ENCODE results near the gene DIAPH2. TPM values are rescaled to one million over a fixed set of nuclear protein-coding genes. Genes with fewer than 3 reads are reported as not detected.
"Not testable (repeated sequence)": the region's sequence is repeated elsewhere in the genome, so short reads cannot be mapped to it uniquely, and the experiment has no call there.

The DIAPH2 gene
- total RNA-seq, 4 donors from 2014 or later = 12.1 to 41.6 (median 29.1) TPM

GRCh38 chrX:97401154-97401553 lies 716.5 kb downstream of the DIAPH2 start:
- H3K4me3 ChIP-seq = no peak overlapping the region
- no peaks in the 10 kb centered on the region for H3K4me1 ChIP-seq
- no peak for ATAC-seq
- DNase-seq = no peak
- in situ Hi-C loops (cut with MboI; ENCODE audit: low sequenced_read_pairs in 4 of 4) = no loop called here
- H3K27me3 ChIP-seq = no peaks in the 10 kb centered on the region
- intact Hi-C loops (cut with DNase I; ENCODE audit: low total_unique reads) = no loop called here
- H3K27ac ChIP-seq = no peak overlapping the region
- no peaks in the 10 kb centered on the region for H3K36me3 ChIP-seq
- TF ChIP-seq CTCF (IDR thresholded peaks at IDR 0.05 in 4 of 5, conservative IDR thresholded peaks at IDR 0.05 in 1 of 5) = no peak
- no peak for TF ChIP-seq POLR2A (IDR thresholded peaks at IDR 0.05)
- no peaks in the 10 kb centered on the region for H3K9me3 ChIP-seq

GRCh38 chrX:97401586-97402136 lies 717.0 kb downstream of the DIAPH2 start:
- Histone ChIP-seq H3K27me3 (no peaks in the 10 kb centered on the region), H3K36me3 (no peaks in the 10 kb centered on the region), H3K4me3 (no peak overlapping the region), H3K4me1 (no peaks in the 10 kb centered on the region), H3K9me3 (no peaks in the 10 kb centered on the region), H3K27ac (no peak overlapping the region)
- in situ Hi-C loops (cut with MboI; ENCODE audit: low sequenced_read_pairs in 4 of 4) (no loop called here), intact Hi-C loops (cut with DNase I; ENCODE audit: low total_unique reads) (no loop called here)
- TF ChIP-seq POLR2A (IDR thresholded peaks at IDR 0.05) (no peak), CTCF (IDR thresholded peaks at IDR 0.05 in 4 of 5, conservative IDR thresholded peaks at IDR 0.05 in 1 of 5) (no peak)
- DNase-seq (no peak), ATAC-seq (no peak)

- intact Hi-C loops (cut with DNase I; ENCODE audit: low total_unique reads) (no loop called here), in situ Hi-C loops (cut with MboI; ENCODE audit: low sequenced_read_pairs in 4 of 4) (no loop called here)
- TF ChIP-seq CTCF (IDR thresholded peaks at IDR 0.05 in 4 of 5, conservative IDR thresholded peaks at IDR 0.05 in 1 of 5) (no peak), POLR2A (IDR thresholded peaks at IDR 0.05) (no peak)
- Histone ChIP-seq H3K4me3 (no peak overlapping the region), H3K4me1 (no peaks in the 10 kb centered on the region), H3K27me3 (no peaks in the 10 kb centered on the region), H3K9me3 (no peaks in the 10 kb centered on the region), H3K36me3 (no peaks in the 10 kb centered on the region), H3K27ac (no peak overlapping the region)
- ATAC-seq (no peak), DNase-seq (no peak)
Observed at GRCh38 chrX:97402333-97402732, 717.7 kb downstream of the DIAPH2 start.

GRCh38 chrX:97402903-97403302 lies 718.3 kb downstream of the DIAPH2 start:
- no peaks in the 10 kb centered on the region for H3K36me3 ChIP-seq
- H3K9me3 ChIP-seq = no peaks in the 10 kb centered on the region
- ATAC-seq = no peak
- H3K27ac ChIP-seq = no peak overlapping the region
- no peaks in the 10 kb centered on the region for H3K27me3 ChIP-seq
- no peaks in the 10 kb centered on the region for H3K4me1 ChIP-seq
- in situ Hi-C loops (cut with MboI; ENCODE audit: low sequenced_read_pairs in 4 of 4) = no loop called here
- no peak overlapping the region for H3K4me3 ChIP-seq
- DNase-seq = no peak
- intact Hi-C loops (cut with DNase I; ENCODE audit: low total_unique reads) = no loop called here
- TF ChIP-seq CTCF (IDR thresholded peaks at IDR 0.05 in 4 of 5, conservative IDR thresholded peaks at IDR 0.05 in 1 of 5) (no peak), POLR2A (IDR thresholded peaks at IDR 0.05) (no peak)

- Histone ChIP-seq H3K27me3 (no peaks in the 10 kb centered on the region), H3K27ac (no peak overlapping the region), H3K9me3 (no peaks in the 10 kb centered on the region), H3K4me1 (no peaks in the 10 kb centered on the region), H3K36me3 (no peaks in the 10 kb centered on the region), H3K4me3 (no peak overlapping the region)
- ATAC-seq = no peak
- no peak for DNase-seq
- no peak for TF ChIP-seq CTCF (IDR thresholded peaks at IDR 0.05 in 4 of 5, conservative IDR thresholded peaks at IDR 0.05 in 1 of 5)
- no peak for TF ChIP-seq POLR2A (IDR thresholded peaks at IDR 0.05)
- in situ Hi-C loops (cut with MboI; ENCODE audit: low sequenced_read_pairs in 4 of 4) (no loop called here), intact Hi-C loops (cut with DNase I; ENCODE audit: low total_unique reads) (no loop called here)
Observed at GRCh38 chrX:97405031-97405660, 720.5 kb downstream of the DIAPH2 start.

GRCh38 chrX:97409632-97410415 lies 725.2 kb downstream of the DIAPH2 start:
- H3K9me3 ChIP-seq; H3K36me3 ChIP-seq; DNase-seq; H3K27me3 ChIP-seq; intact Hi-C loops (cut with DNase I; ENCODE audit: low total_unique reads); H3K27ac ChIP-seq; ATAC-seq; in situ Hi-C loops (cut with MboI; ENCODE audit: low sequenced_read_pairs in 4 of 4); H3K4me3 ChIP-seq; H3K4me1 ChIP-seq: not testable (repeated sequence)
